C4-2B (cell line): ENCODE results near the gene RNLS.

Experiments used
- ZFX ChIP-seq: fragments of 450-650 bp; IDR thresholded peaks from 2 replicates; pipeline ENCODE4 v1.6.1; 2017
- TF ChIP-seq, protein P1 (sequence below): fragments of 450-650 bp; conservative IDR thresholded peaks from 2 replicates; pipeline ENCODE4 v1.5.1; 2017; ENCODE audit warnings: mild to moderate bottlenecking

DNA sequence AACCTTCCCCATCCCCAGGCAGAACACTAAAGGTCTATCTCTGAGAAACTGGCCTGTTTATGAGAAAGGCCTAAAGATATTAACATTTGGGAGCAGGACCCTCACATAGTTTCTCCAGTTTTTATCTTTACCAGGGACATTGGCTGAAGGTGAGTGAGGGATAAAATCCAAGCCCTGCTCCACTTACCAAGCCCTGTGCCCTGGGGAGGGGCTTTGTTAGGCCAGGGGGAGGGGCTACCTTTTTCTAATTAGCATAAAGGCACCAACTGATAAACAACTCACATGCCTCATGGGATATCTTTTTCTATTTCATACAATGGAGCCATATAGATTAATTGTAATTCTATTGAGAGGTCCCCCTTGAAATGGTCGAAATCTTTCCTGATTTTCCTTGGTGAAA is 55.9 kb downstream of the RNLS start:
- TF ChIP-seq, protein P1, sequence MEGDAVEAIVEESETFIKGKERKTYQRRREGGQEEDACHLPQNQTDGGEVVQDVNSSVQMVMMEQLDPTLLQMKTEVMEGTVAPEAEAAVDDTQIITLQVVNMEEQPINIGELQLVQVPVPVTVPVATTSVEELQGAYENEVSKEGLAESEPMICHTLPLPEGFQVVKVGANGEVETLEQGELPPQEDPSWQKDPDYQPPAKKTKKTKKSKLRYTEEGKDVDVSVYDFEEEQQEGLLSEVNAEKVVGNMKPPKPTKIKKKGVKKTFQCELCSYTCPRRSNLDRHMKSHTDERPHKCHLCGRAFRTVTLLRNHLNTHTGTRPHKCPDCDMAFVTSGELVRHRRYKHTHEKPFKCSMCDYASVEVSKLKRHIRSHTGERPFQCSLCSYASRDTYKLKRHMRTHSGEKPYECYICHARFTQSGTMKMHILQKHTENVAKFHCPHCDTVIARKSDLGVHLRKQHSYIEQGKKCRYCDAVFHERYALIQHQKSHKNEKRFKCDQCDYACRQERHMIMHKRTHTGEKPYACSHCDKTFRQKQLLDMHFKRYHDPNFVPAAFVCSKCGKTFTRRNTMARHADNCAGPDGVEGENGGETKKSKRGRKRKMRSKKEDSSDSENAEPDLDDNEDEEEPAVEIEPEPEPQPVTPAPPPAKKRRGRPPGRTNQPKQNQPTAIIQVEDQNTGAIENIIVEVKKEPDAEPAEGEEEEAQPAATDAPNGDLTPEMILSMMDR: no peak
- TF ChIP-seq ZFX: no peak
